Ascending aorta (tissue), 2 donors: ENCODE results near the gene ZFYVE9. TPM values are rescaled to one million over a fixed set of nuclear protein-coding genes. Genes with fewer than 3 reads are reported as not detected.
A peak's percentile ranks its signal among the peaks of the same experiment; 100 is the strongest.
"Not testable (repeated sequence)": the region's sequence is repeated elsewhere in the genome, so short reads cannot be mapped to it uniquely, and the experiment has no call there.

Source experiments
- DNase-seq, 2 donors: peaks; one replicate each; pipeline ENCODE4 v3.0.0-alpha.2; 2019; ENCODE audit warnings: low spot score in 2 of 2
- H3K27ac ChIP-seq, 2 donors: fragments of 200-600 bp; sonication (generic); one replicate each; pipeline ENCODE4 v1.5.1; 2016 to 2017; ENCODE audit warnings: mild to moderate bottlenecking in 1 of 2
- H3K27me3 ChIP-seq: fragments of 200-600 bp; sonication (generic); one replicate; pipeline ENCODE4 v1.5.1; 2017
- H3K36me3 ChIP-seq, 2 donors: fragments of 200-600 bp; sonication (generic); one replicate each; pipeline ENCODE4 v1.5.1; 2016
- H3K4me1 ChIP-seq, 2 donors: fragments of 200-600 bp; sonication (generic); one replicate each; pipeline ENCODE4 v1.5.1; 2016 to 2017; ENCODE audit warnings: mild to moderate bottlenecking in 1 of 2
- H3K4me3 ChIP-seq, 2 donors: fragments of 200-600 bp; sonication (generic); one replicate each; pipeline ENCODE4 v1.5.1; 2016 to 2017; ENCODE audit warnings: mild to moderate bottlenecking in 1 of 2
- H3K9me3 ChIP-seq, 2 donors: fragments of 200-600 bp; sonication (generic); one replicate each; pipeline ENCODE4 v1.5.1; 2016
- intact Hi-C: fragments of 100-400 bp; cut with DNase I; formaldehyde crosslinking; loops from one replicate; pipeline ENCODE4 v1.15.1; 2023
- total RNA-seq: library from RNA; depleted of rRNA; stranded (reverse); fragments of >200 nt; gene quantifications from one replicate; pipeline ENCODE4 v1.1.0, GENCODE V29; 2016
- TF ChIP-seq, protein P1 (sequence below), 3 experiments: fragments of 200-600 bp in 2 of 3; fragments of 450-650 bp in 1 of 3; sonication (generic) in 2 of 3; IDR thresholded peaks; one replicate each; pipeline ENCODE4 v1.5.1; 2016 to 2019; ENCODE audit warnings: antibody characterized with exemption in 3 of 3, mild to moderate bottlenecking in 1 of 3, moderate library complexity in 1 of 3

The ZFYVE9 gene
- total RNA-seq, 1 donor from 2014 or later: 8.1 TPM

DNA sequence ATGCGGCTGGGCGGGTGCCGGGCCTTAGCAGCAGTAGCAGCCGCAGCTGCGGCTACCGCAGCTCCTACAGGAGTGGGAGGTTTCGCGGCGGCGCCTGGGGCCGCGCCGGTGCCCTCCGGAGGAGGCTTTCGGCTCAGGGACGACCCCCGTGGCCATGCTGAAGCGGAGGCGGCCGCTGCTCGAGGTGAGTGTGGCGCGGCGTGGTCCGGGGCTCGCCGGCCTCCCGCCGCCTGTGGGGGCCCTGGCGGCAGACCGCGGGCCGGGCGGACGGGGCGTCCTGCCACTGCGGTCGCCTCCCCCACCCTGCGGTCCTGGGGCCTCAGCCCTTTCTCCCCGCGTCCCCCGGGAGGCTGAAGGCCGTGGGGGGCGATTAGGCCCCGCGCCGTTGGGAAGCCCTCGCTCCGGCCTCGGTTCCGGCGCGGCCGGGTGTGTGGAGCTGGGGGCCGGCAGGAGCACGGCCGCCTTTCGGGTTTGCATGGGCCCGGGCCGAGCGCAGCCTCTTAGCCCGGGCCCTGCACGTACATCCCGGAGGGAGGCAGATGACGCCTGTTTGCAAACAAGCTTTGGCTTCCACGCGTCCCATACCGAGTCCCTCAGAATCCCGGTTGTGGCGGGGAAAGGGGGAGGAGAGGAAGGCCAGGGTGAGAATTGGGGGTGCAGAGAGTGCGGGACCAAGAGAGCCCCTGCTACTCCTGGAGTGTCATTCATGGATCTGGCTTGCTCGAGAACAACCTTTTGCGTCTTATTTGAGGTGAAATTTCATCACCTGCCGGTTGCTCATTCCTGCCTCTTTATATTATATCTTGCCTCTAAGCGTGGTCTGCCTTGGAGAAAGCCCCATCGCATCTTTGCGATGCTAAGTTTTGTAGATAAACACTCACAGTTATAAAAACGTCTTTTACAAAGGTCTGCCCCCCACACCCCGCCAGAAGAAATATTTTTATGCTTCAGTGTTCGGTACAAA, 613 bp downstream of the ZFYVE9 start:
- TF ChIP-seq, protein P1, sequence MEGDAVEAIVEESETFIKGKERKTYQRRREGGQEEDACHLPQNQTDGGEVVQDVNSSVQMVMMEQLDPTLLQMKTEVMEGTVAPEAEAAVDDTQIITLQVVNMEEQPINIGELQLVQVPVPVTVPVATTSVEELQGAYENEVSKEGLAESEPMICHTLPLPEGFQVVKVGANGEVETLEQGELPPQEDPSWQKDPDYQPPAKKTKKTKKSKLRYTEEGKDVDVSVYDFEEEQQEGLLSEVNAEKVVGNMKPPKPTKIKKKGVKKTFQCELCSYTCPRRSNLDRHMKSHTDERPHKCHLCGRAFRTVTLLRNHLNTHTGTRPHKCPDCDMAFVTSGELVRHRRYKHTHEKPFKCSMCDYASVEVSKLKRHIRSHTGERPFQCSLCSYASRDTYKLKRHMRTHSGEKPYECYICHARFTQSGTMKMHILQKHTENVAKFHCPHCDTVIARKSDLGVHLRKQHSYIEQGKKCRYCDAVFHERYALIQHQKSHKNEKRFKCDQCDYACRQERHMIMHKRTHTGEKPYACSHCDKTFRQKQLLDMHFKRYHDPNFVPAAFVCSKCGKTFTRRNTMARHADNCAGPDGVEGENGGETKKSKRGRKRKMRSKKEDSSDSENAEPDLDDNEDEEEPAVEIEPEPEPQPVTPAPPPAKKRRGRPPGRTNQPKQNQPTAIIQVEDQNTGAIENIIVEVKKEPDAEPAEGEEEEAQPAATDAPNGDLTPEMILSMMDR (IDR thresholded peaks at IDR 0.05): no peak
- intact Hi-C loops: loop anchor here (2.0 to 10.0 kb wide), 6 partner anchors 88 to 1178 kb away; partner anchors contain the start of genes FAF1, ORC1, PRPF38A and TUT4
- Histone ChIP-seq H3K27ac (peak overlapping the region; percentile 96 to 98), H3K9me3 (no peaks in the 10 kb centered on the region), H3K27me3 (no peaks in the 10 kb centered on the region), H3K4me3 (peak overlapping the region; percentile 95 to 98), H3K4me1 (peaks cover 0 to 30% of the 10 kb centered on the region in 2 donors), H3K36me3 (no peaks in the 10 kb centered on the region)
- peak in 1 of 2 donors; percentile 65 for DNase-seq

GRCh38 chr1:52145137-52145536, 3.2 kb downstream of the ZFYVE9 start:
- Histone ChIP-seq H3K36me3 (no peaks in the 10 kb centered on the region), H3K9me3 (no peaks in the 10 kb centered on the region), H3K4me1 (peaks cover 0 to 28% of the 10 kb centered on the region in 2 donors), H3K4me3 (no peak overlapping the region), H3K27me3 (no peaks in the 10 kb centered on the region), H3K27ac (peak overlapping the region; percentile 5 to 40)
- intact Hi-C loops: loop anchor here (10.0 kb wide), 3 partner anchors 260 to 1180 kb away; partner anchors contain the start of genes FAF1, ORC1 and PRPF38A
- TF ChIP-seq, protein P1 (IDR thresholded peaks at IDR 0.05): no peak
- no peak for DNase-seq

GRCh38 chr1:52150445-52150844, 8.6 kb downstream of the ZFYVE9 start:
- H3K9me3 ChIP-seq, H3K36me3 ChIP-seq, intact Hi-C loops, H3K27me3 ChIP-seq, DNase-seq: not testable (repeated sequence)
- peaks cover 3 to 13% of the 10 kb centered on the region in 2 donors for H3K4me1 ChIP-seq
- peak overlapping the region; percentile 51 to 73 for H3K27ac ChIP-seq
- H3K4me3 ChIP-seq: peak overlapping the region; percentile 1 to 29

- Histone ChIP-seq H3K27me3 (no peaks in the 10 kb centered on the region), H3K9me3 (no peaks in the 10 kb centered on the region), H3K4me1 (peaks cover 3 to 13% of the 10 kb centered on the region in 2 donors), H3K36me3 (no peaks in the 10 kb centered on the region), H3K27ac (peak overlapping the region; percentile 51 to 73), H3K4me3 (peak overlapping the region in 1 of 2 donors; percentile 29)
- DNase-seq: no peak
- TF ChIP-seq, protein P1 (IDR thresholded peaks at IDR 0.05): no peak
- intact Hi-C loops: no loop called here
Observed at GRCh38 chr1:52150946-52151345, 9.1 kb downstream of the ZFYVE9 start.

GRCh38 chr1:52152572-52152971, 10.7 kb downstream of the ZFYVE9 start:
- intact Hi-C loops: no loop called here
- Histone ChIP-seq H3K9me3 (no peaks in the 10 kb centered on the region), H3K27ac (no peak overlapping the region), H3K4me3 (no peak overlapping the region), H3K36me3 (no peaks in the 10 kb centered on the region), H3K27me3 (no peaks in the 10 kb centered on the region), H3K4me1 (peaks cover 3 to 13% of the 10 kb centered on the region in 2 donors)
- TF ChIP-seq, protein P1 (IDR thresholded peaks at IDR 0.05): no peak
- no peak for DNase-seq

DNA sequence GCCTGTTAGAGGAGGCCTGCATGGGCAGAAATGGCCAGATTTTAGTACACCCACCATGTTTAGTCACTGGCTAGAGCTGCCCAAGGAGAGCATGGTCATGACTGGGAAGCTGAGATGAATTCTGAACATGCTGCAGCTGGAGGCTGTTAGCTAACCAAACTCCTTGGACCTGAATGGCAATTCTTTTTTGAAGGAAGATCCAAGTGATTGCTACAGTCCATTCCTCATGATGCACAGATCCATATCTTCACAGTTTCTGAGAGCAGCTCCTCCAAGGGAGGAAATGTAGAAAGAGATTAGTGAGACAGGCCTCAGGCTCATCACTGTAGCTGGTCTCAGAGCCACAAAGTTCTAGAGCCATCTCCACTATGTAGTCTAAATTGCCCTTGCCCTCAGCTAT, 11.1 kb downstream of the ZFYVE9 start:
- DNase-seq: no peak
- no peak overlapping the region for H3K4me3 ChIP-seq
- H3K27me3 ChIP-seq: no peaks in the 10 kb centered on the region
- H3K27ac ChIP-seq: no peak overlapping the region
- TF ChIP-seq, protein P1 (IDR thresholded peaks at IDR 0.05): no peak
- H3K9me3 ChIP-seq: no peaks in the 10 kb centered on the region
- intact Hi-C loops: no loop called here
- peaks cover 3 to 13% of the 10 kb centered on the region in 2 donors for H3K4me1 ChIP-seq
- H3K36me3 ChIP-seq: no peaks in the 10 kb centered on the region
